Trophoblast cell (in vitro differentiated cells and primary cell): ENCODE data around the gene SLC35G4.
"Not testable (repeated sequence)": the region's sequence is repeated elsewhere in the genome, so short reads cannot be mapped to it uniquely, and the experiment has no call there.

Source experiments
- DNase-seq, 2 donors: peaks; one replicate each; pipeline ENCODE4 v3.0.0-alpha.2; 2016
- H2AFZ ChIP-seq: 2 replicates; pipeline ENCODE4 v1.6.1; 2013; ENCODE audit warnings: low read length, moderate library complexity, mild to moderate bottlenecking; ENCODE audit not compliant: insufficient read depth, poor library complexity
- H2AK5ac ChIP-seq: 2 replicates; pipeline ENCODE4 v1.6.1; 2013; ENCODE audit warnings: mild to moderate bottlenecking, low read length
- H2BK120ac ChIP-seq: 2 replicates; pipeline ENCODE4 v1.6.1; 2013; ENCODE audit warnings: low read length, mild to moderate bottlenecking, moderate library complexity; ENCODE audit not compliant: insufficient read depth, poor library complexity
- H2BK12ac ChIP-seq: 2 replicates; pipeline ENCODE4 v1.6.1; 2013; ENCODE audit warnings: mild to moderate bottlenecking, low read length, moderate library complexity
- H2BK5ac ChIP-seq: 2 replicates; pipeline ENCODE4 v1.6.1; 2013; ENCODE audit warnings: low read length, low read depth, moderate library complexity, mild to moderate bottlenecking; ENCODE audit not compliant: poor library complexity
- H3K14ac ChIP-seq: 2 replicates; pipeline ENCODE4 v1.6.1; 2013; ENCODE audit warnings: mild to moderate bottlenecking, low read length
- H3K18ac ChIP-seq: 2 replicates; pipeline ENCODE4 v1.6.1; 2013; ENCODE audit warnings: mild to moderate bottlenecking, low read length
- H3K23ac ChIP-seq: 2 replicates; pipeline ENCODE4 v1.6.1; 2013; ENCODE audit warnings: low read length
- H3K27ac ChIP-seq: 2 replicates; pipeline ENCODE4 v1.5.1; 2013; ENCODE audit warnings: low read depth, mild to moderate bottlenecking, inconsistent platforms, low read length, moderate library complexity
- H3K27me3 ChIP-seq: 2 replicates; pipeline ENCODE4 v1.6.1; 2013; ENCODE audit warnings: inconsistent platforms, mild to moderate bottlenecking, low read length, moderate library complexity; ENCODE audit not compliant: insufficient read depth
- H3K36me3 ChIP-seq, 2 experiments: 1 replicate in 1 of 2; 2 replicates in 1 of 2; pipeline ENCODE4 v1.6.1; 2013; ENCODE audit warnings: low read length in 2 of 2, mild to moderate bottlenecking in 2 of 2, moderate library complexity in 1 of 2; ENCODE audit not compliant: insufficient read depth in 2 of 2, control insufficient read depth in 1 of 2
- H3K4ac ChIP-seq: 2 replicates; pipeline ENCODE4 v1.6.1; 2013; ENCODE audit warnings: low read depth, mild to moderate bottlenecking, low read length, moderate library complexity
- H3K4me1 ChIP-seq, 2 experiments: 1 replicate in 1 of 2; 2 replicates in 1 of 2; pipeline ENCODE4 v1.6.1; 2013; ENCODE audit warnings: low read length in 2 of 2, mild to moderate bottlenecking in 2 of 2, moderate library complexity in 1 of 2; ENCODE audit not compliant: insufficient read depth in 2 of 2, control insufficient read depth in 1 of 2
- H3K4me2 ChIP-seq: 2 replicates; pipeline ENCODE4 v1.6.1; 2013; ENCODE audit warnings: inconsistent platforms, mild to moderate bottlenecking, low read length, moderate library complexity
- H3K4me3 ChIP-seq: 2 replicates; pipeline ENCODE4 v1.5.1; 2013; ENCODE audit warnings: mild to moderate bottlenecking, low read depth, low read length, inconsistent platforms
- H3K79me1 ChIP-seq: one replicate; pipeline ENCODE4 v1.6.1; 2013; ENCODE audit warnings: low read length
- H3K79me2 ChIP-seq: 2 replicates; pipeline ENCODE4 v1.6.1; 2013; ENCODE audit warnings: low read length, mild to moderate bottlenecking; ENCODE audit not compliant: control insufficient read depth, insufficient read depth, poor library complexity
- H3K9ac ChIP-seq: 2 replicates; pipeline ENCODE4 v1.6.1; 2013; ENCODE audit warnings: mild to moderate bottlenecking, low read length
- H3K9me3 ChIP-seq: 2 replicates; pipeline ENCODE4 v1.6.1; 2013; ENCODE audit warnings: low read depth, mild to moderate bottlenecking, control low read depth, inconsistent platforms, low read length; ENCODE audit not compliant: insufficient read depth
- H4K12ac ChIP-seq: 2 replicates; pipeline ENCODE4 v1.6.1; 2013; ENCODE audit warnings: low read depth, mild to moderate bottlenecking, low read length, moderate library complexity
- H4K8ac ChIP-seq: 2 replicates; pipeline ENCODE4 v1.6.1; 2013; ENCODE audit warnings: low read depth, mild to moderate bottlenecking, low read length, moderate library complexity
- H4K91ac ChIP-seq: one replicate; pipeline ENCODE4 v1.6.1; 2013; ENCODE audit warnings: low read depth, mild to moderate bottlenecking, low read length, moderate library complexity
- WGBS: extraction: QIAGEN DNeasy Blood & Tissue Kit; methylation state at CpG from one replicate; pipeline ENCODE4 v1.1.7; 2013; ENCODE audit warnings: missing lambda C conversion rate; ENCODE audit not compliant: insufficient read length, insufficient coverage; ENCODE audit errors: extremely low coverage; 5-methylcytosine and 5-hydroxymethylcytosine counted together

Gene SLC35G4

GRCh38 chr18:11614981-11615380 is 5.6 kb downstream of the SLC35G4 start:
- H3K4ac ChIP-seq, DNase-seq, H3K9ac ChIP-seq, H3K14ac ChIP-seq, H3K27me3 ChIP-seq, H3K79me1 ChIP-seq, H3K79me2 ChIP-seq, H3K36me3 ChIP-seq, H4K12ac ChIP-seq, H3K4me2 ChIP-seq, H2BK120ac ChIP-seq, H3K4me3 ChIP-seq, H3K4me1 ChIP-seq, H3K18ac ChIP-seq, H2AFZ ChIP-seq, H2AK5ac ChIP-seq, H2BK12ac ChIP-seq, H3K23ac ChIP-seq, H2BK5ac ChIP-seq, H3K9me3 ChIP-seq, H3K27ac ChIP-seq, H4K91ac ChIP-seq, H4K8ac ChIP-seq: not testable (repeated sequence)
- WGBS: no CpG with 5 or more reads among the region's 6 CpGs

DNA sequence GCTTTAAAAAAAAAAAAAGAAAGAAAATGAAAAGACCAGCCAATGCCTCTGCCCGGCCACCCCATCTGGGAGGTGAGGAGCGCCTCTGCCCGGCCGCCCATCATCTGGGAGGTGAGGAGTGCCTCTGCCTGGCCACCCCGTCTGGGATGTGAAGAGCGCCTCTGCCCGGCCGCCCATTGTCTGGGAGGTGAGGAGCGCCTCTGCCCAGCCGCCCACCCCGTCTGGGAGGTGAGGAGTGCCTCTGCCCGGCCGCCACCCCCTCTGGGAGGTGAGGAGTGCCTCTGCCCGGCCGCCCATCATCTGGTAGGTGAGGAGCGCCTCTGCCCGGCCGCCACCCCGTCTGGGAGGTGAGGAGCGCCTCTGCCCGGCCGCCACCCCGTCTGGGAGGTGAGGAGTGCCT is 37.9 kb downstream of the SLC35G4 start:
- H3K4me2 ChIP-seq: not testable (repeated sequence)

GRCh38 chr18:11647804-11648203 is 38.4 kb downstream of the SLC35G4 start:
- H3K36me3 ChIP-seq, H3K9me3 ChIP-seq, H2AK5ac ChIP-seq, H3K4me2 ChIP-seq, H4K91ac ChIP-seq, H3K14ac ChIP-seq, H3K18ac ChIP-seq, H4K12ac ChIP-seq, H2AFZ ChIP-seq, H2BK12ac ChIP-seq, H3K4ac ChIP-seq, H3K4me3 ChIP-seq, DNase-seq, H3K27ac ChIP-seq, H2BK120ac ChIP-seq, H3K79me2 ChIP-seq, H2BK5ac ChIP-seq, H3K23ac ChIP-seq, H3K9ac ChIP-seq, H3K79me1 ChIP-seq, H3K27me3 ChIP-seq, H3K4me1 ChIP-seq, H4K8ac ChIP-seq: not testable (repeated sequence)
- no CpG with 5 or more reads among the region's 26 CpGs for WGBS

More for the DNA sequence above, 37.9 kb downstream of the SLC35G4 start:
- not testable (repeated sequence) for H2BK12ac ChIP-seq, H3K4me3 ChIP-seq, H4K12ac ChIP-seq, H3K79me1 ChIP-seq, H3K79me2 ChIP-seq, H3K4me1 ChIP-seq, H2BK5ac ChIP-seq, H2AK5ac ChIP-seq, H3K4ac ChIP-seq, H3K18ac ChIP-seq, H4K8ac ChIP-seq, H3K9me3 ChIP-seq, H3K36me3 ChIP-seq, H3K14ac ChIP-seq, H3K23ac ChIP-seq, H3K27ac ChIP-seq, H2AFZ ChIP-seq, H4K91ac ChIP-seq, H3K27me3 ChIP-seq, H3K9ac ChIP-seq, DNase-seq, H2BK120ac ChIP-seq
- no CpG with 5 or more reads among the region's 23 CpGs for WGBS

GRCh38 chr18:11649839-11650238 is 40.4 kb downstream of the SLC35G4 start:
- H2BK12ac ChIP-seq: no peak overlapping the region
- no peak overlapping the region for H3K9ac ChIP-seq
- no peak overlapping the region for H2BK5ac ChIP-seq
- DNase-seq: no peak
- H3K79me1 ChIP-seq: no peaks in the 10 kb centered on the region
- no peak overlapping the region for H4K91ac ChIP-seq
- no peak overlapping the region for H3K14ac ChIP-seq
- no peak overlapping the region for H3K4ac ChIP-seq
- WGBS: no CpG with 5 or more reads among the region's 4 CpGs
- no peaks in the 10 kb centered on the region for H3K36me3 ChIP-seq
- H2BK120ac ChIP-seq: no peak overlapping the region
- no peak overlapping the region for H3K4me3 ChIP-seq
- H3K4me2 ChIP-seq: no peak overlapping the region
- H3K23ac ChIP-seq: no peak overlapping the region
- no peak overlapping the region for H3K18ac ChIP-seq
- no peaks in the 10 kb centered on the region for H3K79me2 ChIP-seq
- no peak overlapping the region for H4K12ac ChIP-seq
- H4K8ac ChIP-seq: no peak overlapping the region
- H3K27me3 ChIP-seq: no peaks in the 10 kb centered on the region
- no peak overlapping the region for H3K27ac ChIP-seq
- no peak overlapping the region for H2AK5ac ChIP-seq
- H2AFZ ChIP-seq: no peak overlapping the region
- H3K9me3 ChIP-seq: peaks cover 7% of the 10 kb centered on the region
- no peaks in the 10 kb centered on the region for H3K4me1 ChIP-seq
